Nephron (organoid): ENCODE results near the gene NDUFA11.
A peak's percentile ranks its signal among the peaks of the same experiment; 100 is the strongest.

Source experiments
- H3K27ac Mint-ChIP-seq, 3 experiments: 2 replicates each; pipeline ENCODE4 v1.8.0; 2020; ENCODE audit warnings: mixed read lengths in 3 of 3, mild to moderate bottlenecking in 2 of 3, moderate library complexity in 1 of 3
- H3K27me3 Mint-ChIP-seq: 2 replicates; pipeline ENCODE4 v1.8.0; 2021; ENCODE audit warnings: low read depth, mild to moderate bottlenecking, moderate library complexity, mixed read lengths
- H3K36me3 Mint-ChIP-seq: 2 replicates; pipeline ENCODE4 v1.8.0; 2020; ENCODE audit warnings: low read depth, mixed read lengths
- H3K4me1 Mint-ChIP-seq: 2 replicates; pipeline ENCODE4 v1.8.0; 2020; ENCODE audit warnings: mixed read lengths
- H3K4me3 Mint-ChIP-seq, 3 experiments: 2 replicates each; pipeline ENCODE4 v1.8.0; 2020; ENCODE audit warnings: mild to moderate bottlenecking in 3 of 3, mixed read lengths in 3 of 3, moderate library complexity in 2 of 3
- H3K9me3 Mint-ChIP-seq: 2 replicates; pipeline ENCODE4 v1.8.0; 2020; ENCODE audit warnings: mixed read lengths
- CTCF ChIP-seq, 3 experiments: fragments of 200-600 bp; sonication (generic); IDR thresholded peaks; one replicate each; pipeline ENCODE4 v1.5.0; 2021; ENCODE audit warnings: antibody characterized with exemption in 3 of 3; ENCODE audit not compliant: unreplicated experiment in 3 of 3

Gene NDUFA11

GRCh38 chr19:5949792-5950305 lies 46.3 kb upstream of the NDUFA11 start:
- no peak for TF ChIP-seq CTCF (IDR thresholded peaks at IDR 0.05; ENCODE audit: unreplicated experiment in 3 of 3)
- peak overlapping the region in 2 of 3 experiments; percentile 10 to 27 for H3K4me3 Mint-ChIP-seq
- peaks cover 92% of the 10 kb centered on the region for H3K4me1 Mint-ChIP-seq
- H3K9me3 Mint-ChIP-seq: no peaks in the 10 kb centered on the region
- H3K27ac Mint-ChIP-seq: peak overlapping the region; percentile 89 to 97 (median 94)
- no peaks in the 10 kb centered on the region for H3K27me3 Mint-ChIP-seq
- H3K36me3 Mint-ChIP-seq: peaks cover 22% of the 10 kb centered on the region

GRCh38 chr19:5948752-5949564 lies 45.4 kb upstream of the NDUFA11 start:
- Mint-ChIP-seq H3K4me1 (peaks cover 88% of the 10 kb centered on the region), H3K27ac (peak overlapping the region; percentile 89 to 97 (median 90)), H3K36me3 (peaks cover 22% of the 10 kb centered on the region), H3K4me3 (peak overlapping the region; percentile 14 to 46 (median 41)), H3K9me3 (no peaks in the 10 kb centered on the region), H3K27me3 (no peaks in the 10 kb centered on the region)
- TF ChIP-seq CTCF (IDR thresholded peaks at IDR 0.05; ENCODE audit: unreplicated experiment in 3 of 3): no peak

GRCh38 chr19:5947435-5947834 lies 43.8 kb upstream of the NDUFA11 start:
- Mint-ChIP-seq H3K27me3 (no peaks in the 10 kb centered on the region), H3K4me1 (peaks cover 86% of the 10 kb centered on the region), H3K27ac (peak overlapping the region; percentile 91 to 99 (median 97)), H3K4me3 (peak overlapping the region; percentile 31 to 72 (median 45)), H3K36me3 (peaks cover 26% of the 10 kb centered on the region), H3K9me3 (no peaks in the 10 kb centered on the region)
- no peak for TF ChIP-seq CTCF (IDR thresholded peaks at IDR 0.05; ENCODE audit: unreplicated experiment in 3 of 3)

- H3K4me3 Mint-ChIP-seq: no peak overlapping the region
- H3K9me3 Mint-ChIP-seq: no peaks in the 10 kb centered on the region
- peak overlapping the region; percentile 91 to 98 (median 97) for H3K27ac Mint-ChIP-seq
- H3K36me3 Mint-ChIP-seq: peaks cover 39% of the 10 kb centered on the region
- peaks cover 71% of the 10 kb centered on the region for H3K4me1 Mint-ChIP-seq
- TF ChIP-seq CTCF (IDR thresholded peaks at IDR 0.05; ENCODE audit: unreplicated experiment in 3 of 3): no peak
- H3K27me3 Mint-ChIP-seq: no peaks in the 10 kb centered on the region
Measured at GRCh38 chr19:5943623-5944022, 40.0 kb upstream of the NDUFA11 start.

GRCh38 chr19:5943045-5943444 lies 39.5 kb upstream of the NDUFA11 start:
- Mint-ChIP-seq H3K27ac (peak overlapping the region; percentile 91 to 98 (median 97)), H3K27me3 (no peaks in the 10 kb centered on the region), H3K4me1 (peaks cover 69% of the 10 kb centered on the region), H3K36me3 (peaks cover 40% of the 10 kb centered on the region), H3K4me3 (peak overlapping the region; percentile 6 to 45 (median 34)), H3K9me3 (no peaks in the 10 kb centered on the region)
- TF ChIP-seq CTCF (IDR thresholded peaks at IDR 0.05; ENCODE audit: unreplicated experiment in 3 of 3): no peak
